ENCODE measurements around the gene PACS1.

PACS1 gene

GRCh38 chr11:66050581-66051231 lies 19.4 kb upstream of the PACS1 start:
- no peak for DNase-seq (ENCODE audit: low spot score)

- no peak for DNase-seq (ENCODE audit: low spot score)
Measured at GRCh38 chr11:66051371-66051765, 18.7 kb upstream of the PACS1 start.

- peak; percentile 99 for DNase-seq (ENCODE audit: low spot score)
Measured at GRCh38 chr11:66051766-66052663, 18.1 kb upstream of the PACS1 start, which contains the start of gene SF3B2. Gene SF3B2, plus strand, starts transcription at chr11:66052364. Its CDS starts 21 bp downstream, at chr11:66052385.

- no peak for DNase-seq (ENCODE audit: low spot score)
Measured at GRCh38 chr11:66052664-66052982, 17.4 kb upstream of the PACS1 start.

- no peak for DNase-seq (ENCODE audit: low spot score)
Measured at GRCh38 chr11:66055021-66055420, 15.1 kb upstream of the PACS1 start.

GRCh38 chr11:66056501-66056900 lies 13.6 kb upstream of the PACS1 start:
- no peak for DNase-seq (ENCODE audit: low spot score)

GRCh38 chr11:66059966-66060680 lies 9.9 kb upstream of the PACS1 start:
- no peak for DNase-seq (ENCODE audit: low spot score)

GRCh38 chr11:66061268-66061667 lies 8.8 kb upstream of the PACS1 start:
- DNase-seq (ENCODE audit: low spot score), result no peak

- no peak for DNase-seq (ENCODE audit: low spot score)
Measured at GRCh38 chr11:66062408-66062807, 7.7 kb upstream of the PACS1 start.

- no peak for DNase-seq (ENCODE audit: low spot score)
Measured at GRCh38 chr11:66063900-66064299, 6.2 kb upstream of the PACS1 start.

GRCh38 chr11:66064571-66064970 lies 5.5 kb upstream of the PACS1 start:
- no peak for DNase-seq (ENCODE audit: low spot score)

GRCh38 chr11:66066751-66067150 lies 3.3 kb upstream of the PACS1 start:
- no peak for DNase-seq (ENCODE audit: low spot score)

GRCh38 chr11:66067640-66068039 lies 2.4 kb upstream of the PACS1 start:
- no peak for DNase-seq (ENCODE audit: low spot score)

- DNase-seq (ENCODE audit: low spot score), result peak; percentile 73
Measured at GRCh38 chr11:66068154-66068821, 1.8 kb upstream of the PACS1 start.

- DNase-seq (ENCODE audit: low spot score), result peak; percentile 66
Measured at GRCh38 chr11:66068923-66069714, 953 bp upstream of the PACS1 start.

GRCh38 chr11:66070604-66071380 lies 720 bp downstream of the PACS1 start:
- DNase-seq (ENCODE audit: low spot score), result peak; percentile 45

GRCh38 chr11:66071381-66071801 lies 1.3 kb downstream of the PACS1 start:
- DNase-seq (ENCODE audit: low spot score), result no peak

- DNase-seq (ENCODE audit: low spot score), result no peak
Measured at GRCh38 chr11:66072081-66072480, 2.0 kb downstream of the PACS1 start.

- DNase-seq (ENCODE audit: low spot score), result no peak
Measured at GRCh38 chr11:66072518-66072917, 2.4 kb downstream of the PACS1 start.

- no peak for DNase-seq (ENCODE audit: low spot score)
Measured at GRCh38 chr11:66073669-66074068, 3.6 kb downstream of the PACS1 start.

- no peak for DNase-seq (ENCODE audit: low spot score)
Measured at GRCh38 chr11:66075273-66075672, 5.2 kb downstream of the PACS1 start.

Data from Ammon's horn (tissue), 1 donor.